Neural progenitor cell (in vitro differentiated cells): Measurements from ENCODE around the gene ENDOG. TPM values are rescaled to one million over a fixed set of nuclear protein-coding genes. Genes with fewer than 3 reads are reported as not detected.

ENCODE experiments used
- DNase-seq: peaks from one replicate; pipeline ENCODE4 v3.0.0-alpha.2; 2016; ENCODE audit warnings: low spot score
- H2AFZ ChIP-seq: fragments of 200-600 bp; sonication (generic); replicated peaks from 2 replicates; pipeline ENCODE4 v1.6.1; 2016; ENCODE audit warnings: antibody characterized with exemption
- H3F3A ChIP-seq: fragments of 200-600 bp; sonication (generic); 2 replicates; pipeline ENCODE4 v1.6.1; 2016; ENCODE audit warnings: antibody characterized with exemption, low read depth
- H3K27ac ChIP-seq: fragments of 200-600 bp; sonication (generic); 2 replicates; pipeline ENCODE4 v1.5.1; 2016; ENCODE audit warnings: mild to moderate bottlenecking
- H3K27me3 ChIP-seq: fragments of 200-600 bp; sonication (generic); 2 replicates; pipeline ENCODE4 v1.6.1; 2016; ENCODE audit warnings: mild to moderate bottlenecking, moderate library complexity
- H3K36me3 ChIP-seq: fragments of 200-600 bp; sonication (generic); 2 replicates; pipeline ENCODE4 v1.5.1; 2016
- H3K4me1 ChIP-seq: fragments of 200-600 bp; sonication (generic); 2 replicates; pipeline ENCODE4 v1.6.1; 2016; ENCODE audit warnings: mixed run types
- H3K4me2 ChIP-seq: fragments of 200-600 bp; sonication (generic); 2 replicates; pipeline ENCODE4 v1.6.1; 2016
- H3K4me3 ChIP-seq: fragments of 200-600 bp; sonication (generic); 2 replicates; pipeline ENCODE4 v1.5.1; 2016
- H3K79me2 ChIP-seq: fragments of 200-600 bp; sonication (generic); 2 replicates; pipeline ENCODE4 v1.6.1; 2016; ENCODE audit warnings: low read depth
- H3K9ac ChIP-seq: fragments of 200-600 bp; sonication (generic); 2 replicates; pipeline ENCODE4 v1.6.1; 2016
- H3K9me3 ChIP-seq: fragments of 200-600 bp; sonication (generic); 2 replicates; pipeline ENCODE4 v1.5.1; 2016; ENCODE audit warnings: low read depth
- H4K20me1 ChIP-seq: fragments of 200-600 bp; sonication (generic); 2 replicates; pipeline ENCODE4 v1.6.1; 2016; ENCODE audit warnings: low read depth
- H3K27ac Mint-ChIP-seq: 3 replicates; pipeline ENCODE4 v1.8.0; 2021; ENCODE audit warnings: mixed read lengths
- H3K27me3 Mint-ChIP-seq: 2 replicates; pipeline ENCODE4 v1.8.0; 2022; ENCODE audit warnings: low read depth, mild to moderate bottlenecking, inconsistent platforms, moderate library complexity, mixed read lengths; ENCODE audit not compliant: insufficient read depth
- H3K36me3 Mint-ChIP-seq: 3 replicates; pipeline ENCODE4 v1.8.0; 2021; ENCODE audit warnings: mixed read lengths
- H3K4me1 Mint-ChIP-seq: 3 replicates; pipeline ENCODE4 v1.8.0; 2021; ENCODE audit warnings: mixed read lengths
- H3K4me3 Mint-ChIP-seq: 3 replicates; pipeline ENCODE4 v1.8.0; 2021; ENCODE audit warnings: mild to moderate bottlenecking, moderate library complexity, mixed read lengths
- H3K9me3 Mint-ChIP-seq: 3 replicates; pipeline ENCODE4 v1.8.0; 2020; ENCODE audit warnings: mixed read lengths
- CTCF ChIP-seq: fragments of 200-600 bp; sonication (generic); IDR thresholded peaks from 2 replicates; pipeline ENCODE4 v1.5.1; 2017; ENCODE audit warnings: antibody characterized with exemption, mild to moderate bottlenecking
- EZH2 ChIP-seq: fragments of 200-600 bp; sonication (generic); IDR thresholded peaks from 2 replicates; pipeline ENCODE4 v1.6.1; 2017; ENCODE audit warnings: antibody characterized with exemption, mild to moderate bottlenecking, moderate library complexity
- EZH2phosphoT487 ChIP-seq: fragments of 200-600 bp; sonication (generic); IDR thresholded peaks from 2 replicates; pipeline ENCODE4 v1.6.1; 2017; ENCODE audit warnings: antibody characterized with exemption
- total RNA-seq: library from RNA; depleted of rRNA; stranded (reverse); fragments of >200 nt; gene quantifications from 2 replicates; pipeline ENCODE4 v1.2.3, GENCODE V29; 2015; ENCODE audit warnings: low replicate concordance

ENDOG gene
- total RNA-seq, 1 donor from 2014 or later = 3.2 TPM

- H3K79me2 ChIP-seq = no peaks in the 10 kb centered on the region
- H4K20me1 ChIP-seq = no peaks in the 10 kb centered on the region
- DNase-seq = no peak
- H3K9ac ChIP-seq = no peak overlapping the region
- no peak overlapping the region for H3K4me3 ChIP-seq
- no peaks in the 10 kb centered on the region for H3K9me3 Mint-ChIP-seq
- no peaks in the 10 kb centered on the region for H3K9me3 ChIP-seq
- no peak overlapping the region for H3K4me2 ChIP-seq
- TF ChIP-seq EZH2phosphoT487 = no peak
- TF ChIP-seq EZH2 = no peak
- TF ChIP-seq CTCF = no peak
- H3K27me3 Mint-ChIP-seq = peaks cover 2% of the 10 kb centered on the region
- no peak overlapping the region for H3K27ac ChIP-seq
- H3K4me1 ChIP-seq = no peaks in the 10 kb centered on the region
- peaks cover 23% of the 10 kb centered on the region for H3K36me3 Mint-ChIP-seq
- H3K27ac Mint-ChIP-seq = no peak overlapping the region
- no peaks in the 10 kb centered on the region for H3K4me1 Mint-ChIP-seq
- H3K27me3 ChIP-seq = no peaks in the 10 kb centered on the region
- H3F3A ChIP-seq = no peaks in the 10 kb centered on the region
- H3K36me3 ChIP-seq = no peaks in the 10 kb centered on the region
- peak overlapping the region; percentile 27 for H3K4me3 Mint-ChIP-seq
- no peak overlapping the region for H2AFZ ChIP-seq
Observed at GRCh38 chr9:128802482-128802881, 15.8 kb upstream of the ENDOG start.

- Histone ChIP-seq H3K4me3 (no peak overlapping the region), H3K79me2 (no peaks in the 10 kb centered on the region), H3K36me3 (no peaks in the 10 kb centered on the region), H3K4me2 (no peak overlapping the region), H3K4me1 (no peaks in the 10 kb centered on the region), H4K20me1 (no peaks in the 10 kb centered on the region), H3F3A (no peaks in the 10 kb centered on the region), H3K27ac (no peak overlapping the region), H3K9ac (no peak overlapping the region), H3K9me3 (no peaks in the 10 kb centered on the region), H2AFZ (no peak overlapping the region), H3K27me3 (no peaks in the 10 kb centered on the region)
- Mint-ChIP-seq H3K4me3 (no peak overlapping the region), H3K9me3 (no peaks in the 10 kb centered on the region), H3K4me1 (no peaks in the 10 kb centered on the region), H3K27me3 (peaks cover 2% of the 10 kb centered on the region), H3K36me3 (peaks cover 18% of the 10 kb centered on the region), H3K27ac (no peak overlapping the region)
- TF ChIP-seq CTCF = no peak
- no peak for TF ChIP-seq EZH2phosphoT487
- no peak for TF ChIP-seq EZH2
- no peak for DNase-seq
Observed at GRCh38 chr9:128805661-128806060, 12.6 kb upstream of the ENDOG start.

GRCh38 chr9:128807827-128808226 is 10.5 kb upstream of the ENDOG start:
- H3K9ac ChIP-seq = no peak overlapping the region
- no peak for TF ChIP-seq CTCF
- H3K79me2 ChIP-seq = no peaks in the 10 kb centered on the region
- H3F3A ChIP-seq = no peaks in the 10 kb centered on the region
- H3K36me3 Mint-ChIP-seq = peaks cover 9% of the 10 kb centered on the region
- no peaks in the 10 kb centered on the region for H3K9me3 ChIP-seq
- H2AFZ ChIP-seq = no peak overlapping the region
- H3K27me3 Mint-ChIP-seq = peaks cover 5% of the 10 kb centered on the region
- no peak overlapping the region for H3K4me3 Mint-ChIP-seq
- H3K9me3 Mint-ChIP-seq = no peaks in the 10 kb centered on the region
- no peak overlapping the region for H3K27ac Mint-ChIP-seq
- H3K27ac ChIP-seq = no peak overlapping the region
- H3K4me2 ChIP-seq = no peak overlapping the region
- H4K20me1 ChIP-seq = no peaks in the 10 kb centered on the region
- H3K4me1 ChIP-seq = no peaks in the 10 kb centered on the region
- no peaks in the 10 kb centered on the region for H3K4me1 Mint-ChIP-seq
- H3K36me3 ChIP-seq = no peaks in the 10 kb centered on the region
- DNase-seq = no peak
- no peaks in the 10 kb centered on the region for H3K27me3 ChIP-seq
- H3K4me3 ChIP-seq = no peak overlapping the region

GRCh38 chr9:128808543-128808942 is 9.8 kb upstream of the ENDOG start:
- Mint-ChIP-seq H3K27me3 (peaks cover 5% of the 10 kb centered on the region), H3K27ac (no peak overlapping the region), H3K4me1 (no peaks in the 10 kb centered on the region), H3K9me3 (no peaks in the 10 kb centered on the region), H3K36me3 (peaks cover 6% of the 10 kb centered on the region), H3K4me3 (no peak overlapping the region)
- Histone ChIP-seq H3K4me1 (no peaks in the 10 kb centered on the region), H3K9me3 (no peaks in the 10 kb centered on the region), H3K9ac (no peak overlapping the region), H3F3A (no peaks in the 10 kb centered on the region), H3K4me2 (no peak overlapping the region), H3K36me3 (no peaks in the 10 kb centered on the region), H3K79me2 (no peaks in the 10 kb centered on the region), H4K20me1 (no peaks in the 10 kb centered on the region), H3K27ac (no peak overlapping the region), H3K27me3 (no peaks in the 10 kb centered on the region), H2AFZ (no peak overlapping the region), H3K4me3 (no peak overlapping the region)
- TF ChIP-seq EZH2phosphoT487 = no peak
- TF ChIP-seq CTCF = no peak
- no peak for TF ChIP-seq EZH2
- DNase-seq = no peak
